Breast epithelium (tissue), 3 donors: Measurements from ENCODE around the gene C19orf12.

Experiments
- CTCF ChIP-seq, 3 donors: fragments of 450-650 bp; IDR thresholded peaks; one replicate each; pipeline ENCODE4 v1.5.1; 2016 to 2017; ENCODE audit warnings: antibody characterized with exemption in 3 of 3, mild to moderate bottlenecking in 3 of 3, moderate library complexity in 3 of 3
- POLR2A ChIP-seq: fragments of 450-650 bp; IDR thresholded peaks from one replicate; pipeline ENCODE4 v1.6.1; 2016; ENCODE audit warnings: antibody characterized with exemption, mild to moderate bottlenecking, moderate library complexity

DNA sequence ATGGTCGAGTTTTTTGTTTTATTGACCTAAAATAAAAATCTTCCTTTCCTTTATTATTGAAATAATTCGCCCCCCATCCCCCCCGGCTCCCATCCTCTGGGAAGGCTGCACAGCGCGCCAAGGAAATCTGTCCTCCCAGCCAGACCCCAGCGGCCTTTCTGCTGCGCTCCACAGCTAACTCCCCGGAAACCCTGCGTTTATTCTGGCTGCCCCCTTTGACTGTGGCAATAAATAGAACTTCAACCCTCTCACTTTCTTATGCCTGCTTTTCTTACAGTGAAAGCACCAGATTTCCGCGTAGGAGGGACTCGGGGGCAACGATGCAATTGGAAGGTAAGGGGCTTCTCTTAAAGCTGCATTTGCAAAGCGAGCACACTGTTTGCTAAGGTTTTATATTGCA is 9.7 kb upstream of the C19orf12 start:
- TF ChIP-seq CTCF (IDR thresholded peaks at IDR 0.05) = no peak
- TF ChIP-seq POLR2A = no peak
